DND-41 (cell line): Measurements from ENCODE around the gene GPX3.

Experiments
- ATAC-seq: fragments of 200-7000 bp; cut with Tn5 transposase; 3 replicates; pipeline ENCODE4 v1.9.1; 2021; ENCODE audit warnings: low read depth; ENCODE audit not compliant: insufficient read depth
- DNase-seq: peaks from one replicate; pipeline ENCODE4 v3.0.0-alpha.2; 2020
- H2AFZ ChIP-seq: 2 replicates; pipeline ENCODE4 v1.6.0; 2012; ENCODE audit warnings: low read depth, low read length
- H3K27ac ChIP-seq: 2 replicates; pipeline ENCODE4 v1.5.1; 2012; ENCODE audit warnings: low read length, inconsistent platforms
- H3K27me3 ChIP-seq: fragments of 200-600 bp; sonication (generic); 2 replicates; pipeline ENCODE4 v1.6.0; 2012; ENCODE audit warnings: low read length, mild to moderate bottlenecking, inconsistent platforms; ENCODE audit not compliant: insufficient read depth, poor library complexity
- H3K36me3 ChIP-seq: 2 replicates; pipeline ENCODE4 v1.5.1; 2012; ENCODE audit warnings: low read length, inconsistent platforms; ENCODE audit not compliant: insufficient read depth
- H3K4me1 ChIP-seq: 2 replicates; pipeline ENCODE4 v1.5.1; 2012; ENCODE audit warnings: mild to moderate bottlenecking, low read length; ENCODE audit not compliant: insufficient read depth
- H3K4me2 ChIP-seq: 2 replicates; pipeline ENCODE4 v1.6.0; 2012; ENCODE audit warnings: mild to moderate bottlenecking, moderate library complexity, low read length, inconsistent platforms; ENCODE audit not compliant: insufficient read depth
- H3K4me3 ChIP-seq, 2 experiments: fragments of 200-600 bp in 1 of 2; shearing (Covaris generic) in 1 of 2; 2 replicates each; pipeline ENCODE4 v1.5.1; 2012 to 2016; ENCODE audit warnings: inconsistent platforms in 2 of 2, low read length in 2 of 2, mild to moderate bottlenecking in 2 of 2, low read depth in 1 of 2, moderate library complexity in 1 of 2
- H3K79me2 ChIP-seq: 2 replicates; pipeline ENCODE4 v1.6.0; 2012; ENCODE audit warnings: low read length, inconsistent platforms; ENCODE audit not compliant: insufficient read depth
- H3K9ac ChIP-seq: 2 replicates; pipeline ENCODE4 v1.6.0; 2012; ENCODE audit warnings: low read depth, mild to moderate bottlenecking, inconsistent platforms, low read length, moderate library complexity
- H3K9me3 ChIP-seq: 2 replicates; pipeline ENCODE4 v1.5.1; 2012; ENCODE audit warnings: low read length, moderate library complexity, mild to moderate bottlenecking, inconsistent platforms; ENCODE audit not compliant: insufficient read depth, severe bottlenecking
- H4K20me1 ChIP-seq: 2 replicates; pipeline ENCODE4 v1.6.0; 2012; ENCODE audit warnings: low read length; ENCODE audit not compliant: insufficient read depth
- CTCF ChIP-seq: IDR thresholded peaks from 2 replicates; pipeline ENCODE4 v1.5.1; 2012; ENCODE audit warnings: borderline replicate concordance, low read length, moderate library complexity, mild to moderate bottlenecking; ENCODE audit not compliant: poor library complexity, severe bottlenecking; ENCODE audit errors: extremely low read depth
- EZH2 ChIP-seq: IDR thresholded peaks from 3 replicates; pipeline ENCODE4 v1.6.1; 2012; ENCODE audit warnings: borderline replicate concordance, low read depth, mild to moderate bottlenecking, moderate library complexity, low read length, inconsistent platforms; ENCODE audit not compliant: severe bottlenecking

GPX3 gene

GRCh38 chr5:151041577-151042268 lies 21.3 kb downstream of the GPX3 start:
- no peak overlapping the region for H3K4me3 ChIP-seq
- no peak; the same call in 2 of the 3 replicates for ATAC-seq

GRCh38 chr5:151042453-151043093 lies 22.2 kb downstream of the GPX3 start:
- no peaks in the 10 kb centered on the region for H3K27me3 ChIP-seq
- ATAC-seq = no peak
- no peaks in the 10 kb centered on the region for H3K79me2 ChIP-seq
- no peaks in the 10 kb centered on the region for H3K9me3 ChIP-seq
- H3K4me1 ChIP-seq = no peaks in the 10 kb centered on the region
- H3K4me3 ChIP-seq = no peak overlapping the region
- H3K36me3 ChIP-seq = peaks cover 80% of the 10 kb centered on the region
- no peak overlapping the region for H3K27ac ChIP-seq
- no peaks in the 10 kb centered on the region for H4K20me1 ChIP-seq
- TF ChIP-seq CTCF = no peak
- TF ChIP-seq EZH2 = no peak
- H2AFZ ChIP-seq = no peak overlapping the region
- no peak overlapping the region for H3K4me2 ChIP-seq
- no peak overlapping the region for H3K9ac ChIP-seq
- DNase-seq = no peak

More at GRCh38 chr5:151041577-151042268, 21.3 kb downstream of the GPX3 start:
- no peak for DNase-seq
- Histone ChIP-seq H3K27me3 (no peaks in the 10 kb centered on the region), H3K79me2 (no peaks in the 10 kb centered on the region), H3K9ac (no peak overlapping the region), H3K4me2 (no peak overlapping the region), H3K36me3 (peaks cover 83% of the 10 kb centered on the region), H3K4me1 (no peaks in the 10 kb centered on the region), H3K9me3 (no peaks in the 10 kb centered on the region), H2AFZ (no peak overlapping the region), H3K27ac (no peak overlapping the region), H4K20me1 (no peaks in the 10 kb centered on the region)
- no peak for TF ChIP-seq EZH2
- TF ChIP-seq CTCF = no peak

- Histone ChIP-seq H3K27me3 (no peaks in the 10 kb centered on the region), H3K4me1 (no peaks in the 10 kb centered on the region), H3K79me2 (no peaks in the 10 kb centered on the region), H2AFZ (no peak overlapping the region), H4K20me1 (no peaks in the 10 kb centered on the region), H3K27ac (no peak overlapping the region), H3K4me3 (no peak overlapping the region), H3K9ac (no peak overlapping the region), H3K36me3 (peaks cover 77% of the 10 kb centered on the region), H3K4me2 (no peak overlapping the region), H3K9me3 (no peaks in the 10 kb centered on the region)
- TF ChIP-seq EZH2 (no peak), CTCF (peak; percentile 82)
- DNase-seq (peak; percentile 31), ATAC-seq (peak; percentile 75)
Measured at GRCh38 chr5:151047814-151048425, 27.5 kb downstream of the GPX3 start.
